Astrocyte (in vitro differentiated cells and primary cell): ENCODE data around the gene MYO5B. TPM values are rescaled to one million over a fixed set of nuclear protein-coding genes. Genes with fewer than 3 reads are reported as not detected.

Experiments
- DNase-seq: peaks from one replicate; pipeline ENCODE4 v3.0.0-alpha.2; 2010; ENCODE audit warnings: low read depth
- FAIRE-seq: peaks from 2 replicates; lab custom pipeline; 2011; peaks lifted over from hg19 to GRCh38; lab: Jason Lieb, UNC
- H2AFZ ChIP-seq: 2 replicates; pipeline ENCODE4 v1.6.0; 2012; ENCODE audit warnings: low read depth, low read length, inconsistent platforms
- H3K27ac ChIP-seq: 2 replicates; pipeline ENCODE4 v1.5.1; 2011; ENCODE audit warnings: low read depth, low read length, inconsistent platforms
- H3K27me3 ChIP-seq: 2 replicates; pipeline ENCODE4 v1.6.0; 2011; ENCODE audit warnings: low read length, inconsistent platforms; ENCODE audit not compliant: insufficient read depth
- H3K36me3 ChIP-seq: 2 replicates; pipeline ENCODE4 v1.5.1; 2011; ENCODE audit warnings: low read length, inconsistent platforms; ENCODE audit not compliant: insufficient read depth
- H3K4me1 ChIP-seq: 2 replicates; pipeline ENCODE4 v1.5.1; 2011; ENCODE audit warnings: low read length, inconsistent platforms; ENCODE audit not compliant: insufficient read depth
- H3K4me2 ChIP-seq: 2 replicates; pipeline ENCODE4 v1.6.0; 2012; ENCODE audit warnings: low read length, inconsistent platforms
- H3K4me3 ChIP-seq: 2 replicates; pipeline ENCODE4 v1.5.1; 2011; ENCODE audit warnings: low read depth, mild to moderate bottlenecking, low read length, inconsistent platforms; ENCODE audit not compliant: insufficient read depth
- H3K79me2 ChIP-seq: 2 replicates; pipeline ENCODE4 v1.6.0; 2012; ENCODE audit warnings: mild to moderate bottlenecking, low read length, inconsistent platforms; ENCODE audit not compliant: insufficient read depth
- H3K9ac ChIP-seq: 2 replicates; pipeline ENCODE4 v1.6.0; 2012; ENCODE audit warnings: mild to moderate bottlenecking, low read length, inconsistent platforms
- H3K9me3 ChIP-seq: 2 replicates; pipeline ENCODE4 v1.5.1; 2012; ENCODE audit warnings: low read depth, mild to moderate bottlenecking, low read length, inconsistent platforms; ENCODE audit not compliant: insufficient read depth
- H4K20me1 ChIP-seq: 2 replicates; pipeline ENCODE4 v1.6.0; 2012; ENCODE audit warnings: low read length, inconsistent platforms; ENCODE audit not compliant: insufficient read depth
- H3K27ac Mint-ChIP-seq: one replicate; pipeline ENCODE4 v1.8.0; 2021; ENCODE audit warnings: mild to moderate bottlenecking, mixed read lengths; ENCODE audit not compliant: unreplicated experiment
- H3K27me3 Mint-ChIP-seq: one replicate; pipeline ENCODE4 v1.8.0; 2021; ENCODE audit warnings: low read depth, mixed read lengths; ENCODE audit not compliant: unreplicated experiment
- H3K36me3 Mint-ChIP-seq: one replicate; pipeline ENCODE4 v1.8.0; 2021; ENCODE audit warnings: low read depth, mixed read lengths; ENCODE audit not compliant: unreplicated experiment
- H3K4me1 Mint-ChIP-seq: one replicate; pipeline ENCODE4 v1.8.0; 2021; ENCODE audit warnings: low read depth, mixed read lengths; ENCODE audit not compliant: unreplicated experiment
- H3K4me3 Mint-ChIP-seq: one replicate; pipeline ENCODE4 v1.8.0; 2021; ENCODE audit warnings: mild to moderate bottlenecking, moderate library complexity, mixed read lengths; ENCODE audit not compliant: unreplicated experiment
- H3K9me3 Mint-ChIP-seq: one replicate; pipeline ENCODE4 v1.8.0; 2021; ENCODE audit warnings: mild to moderate bottlenecking, mixed read lengths; ENCODE audit not compliant: unreplicated experiment
- EZH2 ChIP-seq: IDR thresholded peaks from 2 replicates; pipeline ENCODE4 v1.6.1; 2012; ENCODE audit warnings: mild to moderate bottlenecking, low read length, inconsistent platforms; ENCODE audit not compliant: insufficient read depth
- total RNA-seq: library from RNA; stranded (reverse); gene quantifications from 2 replicates; pipeline ENCODE4 v1.2.1, GENCODE V29; 2021
- TF ChIP-seq, protein P1 (sequence below): IDR thresholded peaks from 2 replicates; pipeline ENCODE4 v1.5.1; 2011; ENCODE audit warnings: low read depth, mild to moderate bottlenecking, inconsistent platforms, low read length, moderate library complexity; ENCODE audit not compliant: insufficient read depth

Gene MYO5B
- total RNA-seq, 1 donor from 2014 or later: 8.3 TPM

DNA sequence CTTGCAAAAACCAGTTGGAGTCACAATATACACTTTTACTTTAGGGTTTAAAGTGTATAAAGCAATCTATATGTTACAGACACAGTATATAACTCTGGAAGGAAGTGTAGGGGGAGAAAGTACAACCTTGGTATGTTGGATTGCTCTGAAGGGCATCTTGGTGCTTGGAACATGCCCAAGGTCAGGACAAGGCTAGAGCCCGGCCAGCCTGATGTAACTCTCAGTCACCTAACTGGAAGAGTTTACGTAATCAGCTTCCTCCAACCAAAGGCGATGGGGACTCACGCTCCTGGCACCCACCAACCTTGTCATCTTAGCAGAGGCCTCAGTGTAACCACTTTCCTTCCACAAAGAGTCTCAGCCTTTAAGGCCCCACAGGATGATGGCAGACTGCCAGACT is 200.5 kb downstream of the MYO5B start:
- Mint-ChIP-seq H3K9me3 (no peaks in the 10 kb centered on the region), H3K4me3 (no peak overlapping the region), H3K27me3 (peaks cover 2% of the 10 kb centered on the region), H3K36me3 (no peaks in the 10 kb centered on the region), H3K4me1 (peaks cover 3% of the 10 kb centered on the region), H3K27ac (no peak overlapping the region)
- no peaks in the 10 kb centered on the region for H3K9me3 ChIP-seq
- no peak overlapping the region for H3K27ac ChIP-seq
- TF ChIP-seq EZH2: no peak
- TF ChIP-seq, protein P1, sequence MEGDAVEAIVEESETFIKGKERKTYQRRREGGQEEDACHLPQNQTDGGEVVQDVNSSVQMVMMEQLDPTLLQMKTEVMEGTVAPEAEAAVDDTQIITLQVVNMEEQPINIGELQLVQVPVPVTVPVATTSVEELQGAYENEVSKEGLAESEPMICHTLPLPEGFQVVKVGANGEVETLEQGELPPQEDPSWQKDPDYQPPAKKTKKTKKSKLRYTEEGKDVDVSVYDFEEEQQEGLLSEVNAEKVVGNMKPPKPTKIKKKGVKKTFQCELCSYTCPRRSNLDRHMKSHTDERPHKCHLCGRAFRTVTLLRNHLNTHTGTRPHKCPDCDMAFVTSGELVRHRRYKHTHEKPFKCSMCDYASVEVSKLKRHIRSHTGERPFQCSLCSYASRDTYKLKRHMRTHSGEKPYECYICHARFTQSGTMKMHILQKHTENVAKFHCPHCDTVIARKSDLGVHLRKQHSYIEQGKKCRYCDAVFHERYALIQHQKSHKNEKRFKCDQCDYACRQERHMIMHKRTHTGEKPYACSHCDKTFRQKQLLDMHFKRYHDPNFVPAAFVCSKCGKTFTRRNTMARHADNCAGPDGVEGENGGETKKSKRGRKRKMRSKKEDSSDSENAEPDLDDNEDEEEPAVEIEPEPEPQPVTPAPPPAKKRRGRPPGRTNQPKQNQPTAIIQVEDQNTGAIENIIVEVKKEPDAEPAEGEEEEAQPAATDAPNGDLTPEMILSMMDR: no peak
- H3K36me3 ChIP-seq: no peaks in the 10 kb centered on the region
- H3K4me3 ChIP-seq: no peak overlapping the region
- no peak overlapping the region for H2AFZ ChIP-seq
- H3K4me2 ChIP-seq: no peak overlapping the region
- H3K9ac ChIP-seq: no peak overlapping the region
- FAIRE-seq (no peak), DNase-seq (no peak)
- H3K4me1 ChIP-seq: no peaks in the 10 kb centered on the region
- no peaks in the 10 kb centered on the region for H3K79me2 ChIP-seq
- no peaks in the 10 kb centered on the region for H4K20me1 ChIP-seq
- H3K27me3 ChIP-seq: no peaks in the 10 kb centered on the region

GRCh38 chr18:49993299-49993698 is 201.6 kb downstream of the MYO5B start:
- no peak overlapping the region for H3K9ac ChIP-seq
- Mint-ChIP-seq H3K4me1 (no peaks in the 10 kb centered on the region), H3K36me3 (no peaks in the 10 kb centered on the region), H3K9me3 (no peaks in the 10 kb centered on the region), H3K4me3 (no peak overlapping the region), H3K27me3 (peaks cover 2% of the 10 kb centered on the region), H3K27ac (no peak overlapping the region)
- TF ChIP-seq EZH2: no peak
- TF ChIP-seq, protein P1: no peak
- no peak for FAIRE-seq
- no peak overlapping the region for H3K27ac ChIP-seq
- no peak for DNase-seq
- H3K9me3 ChIP-seq: no peaks in the 10 kb centered on the region
- H4K20me1 ChIP-seq: no peaks in the 10 kb centered on the region
- no peaks in the 10 kb centered on the region for H3K79me2 ChIP-seq
- H3K4me3 ChIP-seq: no peak overlapping the region
- H2AFZ ChIP-seq: no peak overlapping the region
- H3K4me1 ChIP-seq: no peaks in the 10 kb centered on the region
- H3K27me3 ChIP-seq: no peaks in the 10 kb centered on the region
- no peak overlapping the region for H3K4me2 ChIP-seq
- H3K36me3 ChIP-seq: no peaks in the 10 kb centered on the region

DNA sequence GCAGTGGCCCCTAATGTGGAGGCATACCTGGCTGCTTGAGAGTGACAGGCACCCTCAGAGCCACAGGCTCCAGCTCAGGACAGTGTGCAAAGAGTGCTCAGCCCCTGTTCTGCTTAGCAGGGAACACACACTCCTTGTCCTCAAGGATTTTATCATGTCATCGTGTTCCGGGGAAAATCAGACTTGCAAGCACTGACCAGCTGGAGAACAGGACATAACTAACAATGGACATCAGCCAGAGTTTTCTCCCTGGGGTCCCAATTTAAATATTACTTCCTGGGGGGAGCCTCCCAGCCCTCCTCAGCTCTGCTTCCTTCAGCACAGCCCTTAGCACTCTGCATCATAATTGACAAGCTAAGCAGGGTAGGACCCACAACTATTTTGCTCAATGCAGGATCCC is 206.2 kb downstream of the MYO5B start:
- no peaks in the 10 kb centered on the region for H3K4me1 Mint-ChIP-seq
- Histone ChIP-seq H3K36me3 (no peaks in the 10 kb centered on the region), H3K27ac (no peak overlapping the region), H3K27me3 (peaks cover 3% of the 10 kb centered on the region), H2AFZ (no peak overlapping the region), H4K20me1 (no peaks in the 10 kb centered on the region), H3K4me1 (no peaks in the 10 kb centered on the region), H3K4me2 (no peak overlapping the region), H3K4me3 (no peak overlapping the region), H3K79me2 (no peaks in the 10 kb centered on the region), H3K9ac (no peak overlapping the region), H3K9me3 (no peaks in the 10 kb centered on the region)
- FAIRE-seq: no peak
- no peaks in the 10 kb centered on the region for H3K9me3 Mint-ChIP-seq
- H3K27me3 Mint-ChIP-seq: peaks cover 21% of the 10 kb centered on the region
- H3K27ac Mint-ChIP-seq: no peak overlapping the region
- H3K4me3 Mint-ChIP-seq: no peak overlapping the region
- TF ChIP-seq, protein P1: no peak
- TF ChIP-seq EZH2: no peak
- H3K36me3 Mint-ChIP-seq: no peaks in the 10 kb centered on the region
- no peak for DNase-seq
